SKM-1 treated with dmso at 0.1 percent for 144 hours (cell line): ENCODE results near the gene SGCD.
"Not testable (repeated sequence)": the region's sequence is repeated elsewhere in the genome, so short reads cannot be mapped to it uniquely, and the experiment has no call there.

Source experiments
- DNase-seq: peaks from one replicate; lab custom pipeline; 2025; ENCODE audit not compliant: unreplicated experiment; lab: John Stamatoyannopoulos, UW

The SGCD gene

GRCh38 chr5:156552855-156553358 is 225.9 kb downstream of the SGCD start:
- no peak for DNase-seq

DNA sequence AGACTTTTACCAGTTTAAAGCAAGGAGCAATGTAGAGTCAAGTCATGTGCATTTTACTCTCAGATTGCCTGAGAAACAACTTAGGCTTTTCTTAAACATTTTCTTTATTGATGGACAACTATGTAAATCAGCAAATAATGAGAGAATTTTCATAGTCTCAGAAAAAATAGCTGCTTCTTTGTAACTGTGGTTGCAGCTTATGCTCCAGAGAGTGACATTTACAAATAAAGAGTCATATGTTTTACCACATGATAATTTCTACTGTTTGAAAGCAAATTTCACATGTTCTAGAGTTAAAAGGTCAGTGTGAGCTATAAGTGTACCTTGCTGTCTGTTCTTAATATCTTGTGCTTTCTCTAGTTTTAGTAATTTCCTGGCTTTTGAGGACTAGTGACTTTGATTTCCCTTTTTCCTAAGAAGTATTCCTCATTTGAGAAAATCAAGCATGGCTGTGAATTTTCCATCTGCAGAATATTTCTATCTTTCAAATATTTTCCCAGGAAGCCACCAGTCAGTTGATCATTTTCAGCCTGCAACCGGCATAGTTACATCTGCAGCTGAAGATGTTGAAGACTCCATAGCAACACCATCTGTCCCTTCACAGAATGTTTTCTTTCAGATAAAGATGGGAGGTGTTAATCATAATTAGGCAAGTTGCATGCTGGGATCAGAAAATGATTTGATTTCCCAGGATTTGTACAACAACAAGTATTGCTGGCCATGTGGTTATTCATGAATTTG is 229.9 kb downstream of the SGCD start:
- no peak for DNase-seq

DNA sequence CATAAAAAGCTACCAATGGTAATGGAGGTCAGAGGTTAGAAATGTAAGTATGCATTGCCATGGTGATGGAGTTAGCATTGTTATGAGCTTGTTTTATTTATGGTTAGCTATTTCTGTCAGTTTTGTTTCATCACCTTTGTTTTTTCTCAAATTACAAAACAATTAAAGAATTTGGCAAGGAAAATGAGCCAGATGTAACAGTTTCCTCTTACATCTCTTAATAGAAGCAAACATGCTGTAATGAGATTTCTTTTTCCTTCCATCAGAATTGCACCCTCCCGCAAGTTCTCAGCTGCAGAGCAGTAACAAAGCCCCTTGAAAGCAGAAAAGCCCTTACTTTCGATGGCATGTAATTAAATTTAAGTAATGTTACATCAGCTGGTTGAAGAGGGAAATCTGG is 233.0 kb downstream of the SGCD start:
- DNase-seq, result no peak

DNA sequence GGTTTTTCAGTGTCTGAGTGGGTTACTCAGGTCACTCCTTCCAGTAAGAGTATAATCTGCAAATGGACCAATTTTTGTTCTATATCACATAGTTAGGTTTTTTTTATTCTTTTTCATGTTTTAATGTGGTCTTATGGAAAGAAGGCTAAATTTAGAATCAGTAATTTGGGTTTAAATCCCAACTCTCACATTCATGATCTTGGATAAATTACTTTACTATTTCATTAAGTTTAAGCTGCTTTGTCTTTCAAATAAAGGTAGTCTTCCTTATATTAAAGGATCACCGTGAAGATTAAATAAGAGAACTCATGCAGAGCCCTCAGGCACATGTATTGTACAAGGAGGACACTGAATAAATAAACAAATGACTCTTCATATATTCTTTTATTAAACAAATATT is 234.7 kb downstream of the SGCD start:
- DNase-seq, result no peak

- no peak for DNase-seq
Observed at GRCh38 chr5:156570615-156571014, 243.7 kb downstream of the SGCD start.

DNA sequence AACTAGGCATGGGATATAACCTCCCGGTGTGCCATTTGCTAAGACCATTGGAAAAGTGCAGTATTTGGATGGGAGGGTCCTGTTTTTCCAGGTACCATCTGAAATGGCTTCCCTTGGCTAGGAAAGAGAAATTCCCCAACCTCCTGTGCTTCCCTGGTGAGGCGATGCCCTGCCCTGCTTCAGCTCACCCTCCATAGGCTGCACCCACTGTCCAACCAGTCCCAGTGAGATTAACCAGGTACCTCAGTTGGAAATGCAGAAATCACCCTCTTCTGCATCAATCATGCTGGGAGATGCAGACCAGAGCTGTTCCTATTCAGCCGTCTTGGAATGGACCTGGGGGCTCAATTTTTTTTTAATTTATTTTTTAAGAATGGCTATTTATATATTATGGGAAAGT is 254.8 kb downstream of the SGCD start:
- DNase-seq, result no peak

DNA sequence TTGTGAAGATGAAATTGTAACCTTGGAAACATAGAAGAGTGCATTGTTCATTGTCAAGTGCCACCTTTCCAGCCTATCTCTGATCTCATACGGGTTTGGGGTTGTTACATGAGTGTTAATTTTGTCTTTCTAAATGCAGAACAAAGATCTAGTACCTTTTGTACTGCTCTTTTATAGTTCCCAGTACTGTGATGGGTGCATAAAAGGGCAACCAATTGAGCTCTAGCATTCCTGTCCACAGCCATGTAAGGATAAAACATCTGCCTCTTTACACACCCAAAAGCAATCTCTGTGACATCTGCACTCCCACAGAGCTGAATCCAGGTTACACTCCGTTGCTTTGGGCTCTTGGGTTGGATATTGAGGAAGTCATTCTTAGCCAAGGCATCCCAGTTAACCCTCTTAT is 255.2 kb downstream of the SGCD start:
- no peak for DNase-seq

- DNase-seq, result no peak
Observed at GRCh38 chr5:156584871-156585270, 257.9 kb downstream of the SGCD start.

GRCh38 chr5:156585999-156586398 is 259.0 kb downstream of the SGCD start:
- DNase-seq, result no peak

GRCh38 chr5:156587012-156587411 is 260.0 kb downstream of the SGCD start:
- DNase-seq, result no peak

DNA sequence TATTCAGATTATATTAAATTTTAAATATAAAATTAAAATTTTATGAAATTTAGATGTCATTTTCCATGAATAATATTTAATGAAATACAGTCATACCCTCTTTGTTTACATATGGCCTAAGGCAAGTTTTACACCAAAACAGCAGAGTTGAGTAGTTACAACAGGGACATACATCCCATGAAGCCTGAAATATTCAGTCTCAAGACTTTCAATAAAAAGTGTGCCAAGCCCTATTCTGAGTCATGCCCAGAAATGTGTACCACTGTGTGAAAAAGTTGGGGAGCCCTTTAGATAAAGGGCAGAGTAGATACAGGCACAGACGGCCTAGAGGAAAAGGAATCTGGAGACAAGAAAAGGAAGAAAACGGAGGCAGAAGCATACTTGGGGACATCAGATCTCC is 261.3 kb downstream of the SGCD start:
- DNase-seq, result no peak

DNA sequence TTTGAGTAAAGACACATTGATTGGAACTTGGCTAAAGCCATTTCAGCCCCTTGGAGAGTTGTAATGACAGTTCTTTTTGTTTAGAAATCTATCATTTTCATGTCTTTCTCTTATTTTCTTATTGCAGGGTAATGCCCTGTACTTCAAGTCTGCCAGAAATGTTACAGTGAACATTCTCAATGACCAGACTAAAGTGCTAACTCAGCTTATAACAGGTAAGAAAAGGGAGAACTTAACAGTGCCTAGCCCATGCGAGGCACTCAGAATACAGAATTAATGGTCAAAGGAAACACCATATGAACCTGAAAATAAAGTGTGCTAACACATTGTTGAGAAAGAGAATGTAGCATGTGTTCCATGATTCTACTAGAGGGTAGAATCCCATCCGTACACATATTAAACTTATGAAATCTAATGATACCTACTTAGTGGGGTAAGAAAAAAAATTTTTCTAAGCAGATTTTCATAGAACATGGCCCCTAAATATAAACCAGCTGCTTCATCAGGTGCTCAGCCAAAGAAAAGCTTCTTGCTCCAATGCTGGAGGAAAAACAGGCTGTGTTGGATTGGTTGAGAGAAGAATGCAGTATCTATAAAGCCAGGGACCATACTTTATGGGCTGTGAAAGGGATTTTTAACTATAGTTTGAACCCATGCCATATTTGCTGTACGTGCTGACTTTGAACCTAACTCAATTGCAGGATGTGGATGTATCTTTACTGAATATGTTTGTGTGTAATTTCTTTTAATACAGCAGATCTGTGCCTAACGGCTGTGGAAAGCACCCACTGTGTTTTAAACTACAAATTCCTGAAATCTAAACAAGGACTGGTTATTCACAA is 262.4 kb downstream of the SGCD start:
- DNase-seq, result no peak

- DNase-seq, result no peak
Observed at GRCh38 chr5:156589946-156590216, 262.9 kb downstream of the SGCD start.

GRCh38 chr5:156590978-156591377 is 264.0 kb downstream of the SGCD start:
- DNase-seq, result no peak

DNA sequence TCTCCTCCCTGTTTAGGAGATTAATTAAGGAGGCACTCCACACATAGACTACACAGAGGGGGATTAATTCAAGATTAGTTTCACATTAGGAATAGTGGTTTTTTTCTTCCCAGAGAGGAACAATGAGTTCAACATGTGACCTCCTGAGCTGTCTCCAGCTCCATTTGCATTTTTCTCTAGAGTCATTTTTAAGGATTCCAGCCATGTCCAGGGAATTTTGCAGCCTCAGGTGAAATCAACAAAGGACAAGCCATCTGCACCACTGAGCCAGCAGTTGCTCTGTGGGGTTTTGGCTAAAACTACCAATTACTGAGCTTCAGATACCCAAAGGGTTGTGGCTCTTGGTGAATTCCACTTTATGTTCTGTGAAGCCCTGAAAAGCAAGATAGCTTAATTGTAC is 264.7 kb downstream of the SGCD start:
- DNase-seq, result no peak

- DNase-seq, result no peak
Observed at GRCh38 chr5:156593546-156593945, 266.6 kb downstream of the SGCD start.

DNA sequence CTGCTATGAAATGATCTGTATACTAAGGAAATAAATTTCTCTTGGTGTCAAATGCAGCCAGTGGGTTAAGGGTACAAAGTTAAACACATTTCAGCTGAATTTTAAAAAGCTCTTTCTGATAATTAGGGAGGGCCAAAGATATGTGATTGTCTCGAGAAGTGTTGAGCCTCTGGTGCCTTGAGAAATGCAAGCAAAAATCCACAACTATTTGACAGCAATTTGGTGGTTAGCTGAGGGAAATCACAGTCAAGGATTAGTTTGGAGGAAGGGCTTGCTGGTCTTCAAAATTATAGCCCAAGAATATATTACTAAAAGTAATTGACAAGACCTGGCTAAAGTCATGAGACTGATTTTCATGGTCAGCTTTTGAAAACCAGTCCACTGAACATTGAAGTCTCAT is 267.4 kb downstream of the SGCD start:
- DNase-seq, result no peak

DNA sequence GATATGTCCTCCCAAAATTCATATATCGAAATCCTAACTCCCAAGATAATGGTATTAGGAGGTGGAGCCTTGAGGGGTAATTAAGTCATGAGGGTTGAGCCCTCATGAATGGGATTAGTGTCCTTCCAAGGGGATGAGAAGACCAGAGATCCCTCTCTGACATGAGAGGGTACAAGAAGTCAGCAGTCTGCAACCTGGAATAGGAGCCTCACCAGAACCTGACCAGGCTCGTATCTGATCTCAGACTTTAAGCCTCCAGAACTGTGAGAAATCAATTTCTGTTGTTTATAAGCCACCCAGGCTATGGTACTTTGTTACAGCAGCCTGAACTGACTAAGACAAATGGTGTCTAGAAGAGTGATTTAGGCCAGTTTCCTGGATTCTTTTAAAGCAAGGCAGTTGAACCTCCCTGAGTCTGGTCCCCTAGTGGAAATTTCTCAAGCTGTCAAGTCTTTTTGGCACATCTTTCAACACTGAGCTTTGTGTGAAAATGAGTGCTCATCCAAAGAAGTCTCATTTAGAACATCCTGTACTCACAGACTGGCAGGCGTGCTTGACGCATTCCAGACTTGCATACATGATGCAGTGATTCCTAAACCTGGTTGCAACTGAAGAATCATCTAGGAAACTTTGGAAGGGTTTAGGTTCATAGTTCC is 268.3 kb downstream of the SGCD start:
- DNase-seq, result no peak

DNA sequence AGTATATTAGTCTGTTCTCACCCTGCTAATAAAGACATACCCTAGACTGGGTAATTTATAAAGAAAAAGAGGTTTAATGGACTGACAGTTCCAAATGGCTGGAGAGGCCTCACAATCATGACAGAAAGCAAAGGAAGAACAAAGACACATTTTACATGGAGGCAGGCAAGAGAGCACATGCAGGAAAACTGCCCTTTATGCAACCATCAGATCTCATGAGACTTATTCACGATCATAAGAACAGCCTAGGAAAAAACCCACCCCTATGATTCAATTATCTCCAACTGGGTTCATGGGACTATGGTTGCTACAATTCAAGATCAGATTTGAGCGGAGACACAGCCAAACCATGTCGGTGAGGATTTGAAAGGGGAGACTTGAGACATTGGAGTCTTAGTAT is 270.3 kb downstream of the SGCD start:
- DNase-seq, result no peak

- no peak for DNase-seq
Observed at GRCh38 chr5:156598964-156599363, 272.0 kb downstream of the SGCD start.

DNA sequence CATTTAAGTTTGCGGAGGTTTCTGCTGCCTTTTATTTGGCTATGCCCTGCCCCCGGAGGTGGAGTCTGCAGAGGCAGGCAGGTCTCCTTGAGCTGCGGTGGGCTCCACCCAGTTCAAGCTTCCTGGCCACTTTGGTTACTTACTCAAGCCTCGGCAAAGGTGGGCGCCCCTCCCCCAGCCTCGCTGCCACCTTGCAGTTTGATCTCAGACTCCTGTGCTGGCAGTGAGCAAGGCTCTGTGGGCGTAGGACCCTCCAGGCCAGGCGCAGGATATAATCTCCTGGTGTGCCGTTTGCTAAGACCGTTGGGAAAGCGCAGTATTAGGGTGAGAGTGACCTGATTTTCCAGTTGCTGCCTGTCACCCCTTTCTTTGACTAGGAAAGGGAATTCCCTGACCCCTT is 283.6 kb downstream of the SGCD start:
- not testable (repeated sequence) for DNase-seq

GRCh38 chr5:156615901-156616300 is 288.9 kb downstream of the SGCD start:
- no peak for DNase-seq
